Endothelial cell of umbilical vein (primary cell): ENCODE data around the gene DOCK1. TPM values are rescaled to one million over a fixed set of nuclear protein-coding genes. Genes with fewer than 3 reads are reported as not detected.

ENCODE experiments used
- BruUV-seq: library from RNA; stranded (reverse); fragments of 400-500 nt; replicated peaks from 2 replicates; lab custom pipeline; 2021; lab: Mats Ljungman, UMichigan
- CTCF ChIA-PET: fragments of 300-600, 350-600 bp; sonication (Branson Sonifier 250); formaldehyde crosslinking; loops from one replicate; lab custom pipeline; 2021; ENCODE audit warnings: antibody characterized with exemption, inconsistent platforms; lab: Charles Lee
- POLR2A ChIA-PET: fragments of 300-600, 350-600 bp; sonication (Branson Sonifier 250); formaldehyde crosslinking; loops from one replicate; lab custom pipeline; 2021; ENCODE audit warnings: antibody characterized with exemption, inconsistent platforms; lab: Charles Lee
- DNase-seq: peaks from one replicate; pipeline ENCODE4 v3.0.0-alpha.2; 2011; ENCODE audit warnings: low read depth, low spot score
- FAIRE-seq: peaks from 2 replicates; lab custom pipeline; 2011; peaks lifted over from hg19 to GRCh38; lab: Jason Lieb, UNC
- H2AFZ ChIP-seq: 2 replicates; pipeline ENCODE4 v1.6.0; 2012; ENCODE audit warnings: low read depth, low read length, control low read depth, inconsistent platforms
- H3K27ac ChIP-seq: 2 replicates; pipeline ENCODE4 v1.5.1; 2011; ENCODE audit warnings: low read depth, mild to moderate bottlenecking, control low read depth, low read length, moderate library complexity; ENCODE audit not compliant: insufficient read depth
- H3K27me3 ChIP-seq, 2 experiments: 2 replicates each; pipeline versions ENCODE4 v1.6.0 to v1.6.1; 2011; ENCODE audit warnings: low read length in 2 of 2, mixed read lengths in 1 of 2; ENCODE audit not compliant: control insufficient read depth in 2 of 2, insufficient read depth in 2 of 2
- H3K36me3 ChIP-seq, 2 experiments: 2 replicates in 1 of 2; 3 replicates in 1 of 2; pipeline ENCODE4 v1.5.1; 2011; ENCODE audit warnings: low read length in 2 of 2, mild to moderate bottlenecking in 1 of 2, moderate library complexity in 1 of 2; ENCODE audit not compliant: control insufficient read depth in 2 of 2, insufficient read depth in 2 of 2; ENCODE audit errors: extremely low read depth in 1 of 2
- H3K4me1 ChIP-seq: 3 replicates; pipeline ENCODE4 v1.5.1; 2011; ENCODE audit warnings: mild to moderate bottlenecking, low read length; ENCODE audit not compliant: control insufficient read depth, insufficient read depth; ENCODE audit errors: extremely low read depth
- H3K4me2 ChIP-seq: 2 replicates; pipeline ENCODE4 v1.6.1; 2011; ENCODE audit warnings: low read length, control low read depth, mixed read lengths; ENCODE audit not compliant: insufficient read depth
- H3K4me3 ChIP-seq, 3 experiments: fragments of 200-600 bp in 1 of 3; sonication (generic), shearing (Covaris generic) in 1 of 3; replicated peaks in 1 of 3; 2 replicates each; pipeline ENCODE4 v1.5.1; 2011 to 2016; ENCODE audit warnings: control low read depth in 3 of 3, low read length in 3 of 3, mild to moderate bottlenecking in 2 of 3, inconsistent platforms in 1 of 3, low read depth in 1 of 3, moderate library complexity in 1 of 3; ENCODE audit not compliant: insufficient read depth in 1 of 3
- H3K79me2 ChIP-seq: 2 replicates; pipeline ENCODE4 v1.6.0; 2012; ENCODE audit warnings: low read length, inconsistent platforms; ENCODE audit not compliant: control insufficient read depth, insufficient read depth
- H3K9ac ChIP-seq: replicated peaks from 2 replicates; pipeline ENCODE3; 2011; ENCODE audit warnings: low read length, control low read depth; ENCODE audit not compliant: insufficient read depth; ENCODE audit errors: extremely low read depth
- H3K9me1 ChIP-seq: replicated peaks from 3 replicates; pipeline ENCODE4 v1.6.0; 2011; ENCODE audit warnings: mild to moderate bottlenecking, low read length; ENCODE audit not compliant: control insufficient read depth, insufficient read depth; ENCODE audit errors: extremely low read depth
- H3K9me3 ChIP-seq: replicated peaks from 2 replicates; pipeline ENCODE4 v1.5.1; 2012; ENCODE audit warnings: low read length, inconsistent platforms; ENCODE audit not compliant: control insufficient read depth, insufficient read depth
- H4K20me1 ChIP-seq: replicated peaks from 2 replicates; pipeline ENCODE3; 2011; ENCODE audit warnings: mild to moderate bottlenecking, low read length; ENCODE audit not compliant: control insufficient read depth, insufficient read depth; ENCODE audit errors: extremely low read depth
- EZH2 ChIP-seq: IDR thresholded peaks from 2 replicates; pipeline ENCODE4 v1.6.1; 2012; ENCODE audit warnings: borderline replicate concordance, low read depth, mild to moderate bottlenecking, moderate library complexity, low read length, inconsistent platforms; ENCODE audit not compliant: severe bottlenecking
- FOS ChIP-seq: IDR thresholded peaks from 2 replicates; pipeline ENCODE4 v1.6.1; 2011; ENCODE audit warnings: mild to moderate bottlenecking, low read length, moderate library complexity, borderline replicate concordance; ENCODE audit not compliant: insufficient read depth
- GATA2 ChIP-seq: IDR thresholded peaks from 2 replicates; pipeline ENCODE4 v1.7.0; 2011; ENCODE audit warnings: low read depth, mild to moderate bottlenecking, moderate library complexity, mixed read lengths, low read length; ENCODE audit not compliant: insufficient read length, insufficient read depth
- JUN ChIP-seq: IDR thresholded peaks from 2 replicates; pipeline ENCODE4 v1.6.1; 2011; ENCODE audit warnings: borderline replicate concordance, low read depth; ENCODE audit not compliant: insufficient read length, insufficient read depth
- MYC ChIP-seq: IDR thresholded peaks from one replicate; pipeline ENCODE4 v1.6.1; 2011; ENCODE audit warnings: mild to moderate bottlenecking, low read depth, low read length
- POLR2A ChIP-seq: IDR thresholded peaks from 2 replicates; pipeline ENCODE4 v1.6.1; 2012; ENCODE audit warnings: low read depth, mild to moderate bottlenecking, control low read depth, low read length
- POLR2AphosphoS5 ChIP-seq: IDR thresholded peaks from 2 replicates; pipeline ENCODE4 v1.6.1; 2012; ENCODE audit warnings: low read depth, mild to moderate bottlenecking, control low read depth, low read length, moderate library complexity; ENCODE audit not compliant: insufficient read depth
- dilution Hi-C: fragments of 300-500 bp; cut with MboI; formaldehyde crosslinking; loops from one replicate; pipeline ENCODE4 v1.15.0; 2019; ENCODE audit warnings: low sequenced_read_pairs; ENCODE audit not compliant: extremely low pct_ligation_motif_present
- intact Hi-C: fragments of 100-400 bp; cut with micrococcal nuclease; formaldehyde crosslinking; loops from one replicate; pipeline ENCODE4 v1.10.0; 2022
- polyA plus RNA-seq, 4 experiments: library from polyadenylated mRNA; depleted of rRNA in 3 of 4; stranded (reverse) in 3 of 4; unstranded in 1 of 4; fragments of >200 nt; gene quantifications; 2 replicates each; pipeline versions ENCODE4 v1.2.1 to v1.2.3, GENCODE V29; 2011 to 2012; ENCODE audit warnings: missing spikeins in 1 of 4
- total RNA-seq: library from RNA; stranded (reverse); gene quantifications from 2 replicates; pipeline ENCODE4 v1.2.3, GENCODE V29; 2021
- TF ChIP-seq, protein P1 (sequence below): IDR thresholded peaks from 2 replicates; pipeline ENCODE4 v1.6.1; 2011; ENCODE audit not compliant: insufficient read depth, insufficient read length
- TF ChIP-seq, protein P2 (sequence below), 2 donors: IDR thresholded peaks; 1 replicate in 1 of 2; 2 replicates in 1 of 2; pipeline ENCODE4 v1.5.1; 2011; ENCODE audit warnings: low read length in 2 of 2, mild to moderate bottlenecking in 2 of 2, moderate library complexity in 2 of 2, control low read depth in 1 of 2, inconsistent platforms in 1 of 2, low read depth in 1 of 2; ENCODE audit not compliant: insufficient read depth in 1 of 2; ENCODE audit errors: extremely low read depth in 1 of 2

Gene DOCK1
- total and polyA plus RNA-seq, 2 donors (not counting 3 experiments of a cell fraction or from before 2014, with no cell fraction given) = 22.5 to 83.1 TPM

DNA sequence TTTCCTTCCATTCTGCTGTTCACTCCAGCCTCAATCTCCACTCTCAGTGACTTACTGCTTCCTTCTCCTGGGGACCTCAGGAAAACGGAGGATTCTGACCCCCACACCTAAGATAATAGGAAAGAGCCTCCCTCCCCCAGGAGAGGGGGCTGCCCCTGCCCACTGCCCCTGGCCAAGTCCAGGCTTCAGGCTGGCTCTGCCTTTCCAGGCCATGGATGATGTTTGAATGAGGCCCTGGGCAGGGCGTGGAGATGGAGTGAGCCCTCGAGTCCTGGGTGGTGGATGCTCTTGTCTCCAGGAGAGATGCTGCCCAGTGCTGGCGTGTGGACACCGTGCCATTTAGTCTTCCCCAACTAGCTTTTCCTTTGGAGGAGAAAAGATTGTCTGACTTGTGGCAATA is 184.2 kb downstream of the DOCK1 start:
- no TSS peak for BruUV-seq
- intact Hi-C loops = loop anchor here (10.0 kb wide), 1 partner anchor 185 kb away; the partner anchor contains the start of gene DOCK1
- no peaks in the 10 kb centered on the region for H3K79me2 ChIP-seq
- no peak overlapping the region for H2AFZ ChIP-seq
- TF ChIP-seq FOS = no peak
- TF ChIP-seq MYC = no peak
- no peak for TF ChIP-seq GATA2
- no peak for TF ChIP-seq POLR2AphosphoS5
- TF ChIP-seq, protein P1, sequence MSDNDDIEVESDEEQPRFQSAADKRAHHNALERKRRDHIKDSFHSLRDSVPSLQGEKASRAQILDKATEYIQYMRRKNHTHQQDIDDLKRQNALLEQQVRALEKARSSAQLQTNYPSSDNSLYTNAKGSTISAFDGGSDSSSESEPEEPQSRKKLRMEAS = no peak
- TF ChIP-seq EZH2 = no peak
- TF ChIP-seq, protein P2, sequence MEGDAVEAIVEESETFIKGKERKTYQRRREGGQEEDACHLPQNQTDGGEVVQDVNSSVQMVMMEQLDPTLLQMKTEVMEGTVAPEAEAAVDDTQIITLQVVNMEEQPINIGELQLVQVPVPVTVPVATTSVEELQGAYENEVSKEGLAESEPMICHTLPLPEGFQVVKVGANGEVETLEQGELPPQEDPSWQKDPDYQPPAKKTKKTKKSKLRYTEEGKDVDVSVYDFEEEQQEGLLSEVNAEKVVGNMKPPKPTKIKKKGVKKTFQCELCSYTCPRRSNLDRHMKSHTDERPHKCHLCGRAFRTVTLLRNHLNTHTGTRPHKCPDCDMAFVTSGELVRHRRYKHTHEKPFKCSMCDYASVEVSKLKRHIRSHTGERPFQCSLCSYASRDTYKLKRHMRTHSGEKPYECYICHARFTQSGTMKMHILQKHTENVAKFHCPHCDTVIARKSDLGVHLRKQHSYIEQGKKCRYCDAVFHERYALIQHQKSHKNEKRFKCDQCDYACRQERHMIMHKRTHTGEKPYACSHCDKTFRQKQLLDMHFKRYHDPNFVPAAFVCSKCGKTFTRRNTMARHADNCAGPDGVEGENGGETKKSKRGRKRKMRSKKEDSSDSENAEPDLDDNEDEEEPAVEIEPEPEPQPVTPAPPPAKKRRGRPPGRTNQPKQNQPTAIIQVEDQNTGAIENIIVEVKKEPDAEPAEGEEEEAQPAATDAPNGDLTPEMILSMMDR (IDR thresholded peaks at IDR 0.05; ENCODE audit: extremely low read depth in 1 of 2, insufficient read depth in 1 of 2, low read depth in 1 of 2, low read length in 2 of 2) = no peak
- TF ChIP-seq POLR2A = no peak
- no peak for TF ChIP-seq JUN
- no peak for DNase-seq
- no peak for FAIRE-seq
- H4K20me1 ChIP-seq = no peaks in the 10 kb centered on the region
- no peak overlapping the region for H3K9ac ChIP-seq
- no peaks in the 10 kb centered on the region for H3K9me3 ChIP-seq
- no peaks in the 10 kb centered on the region for H3K4me1 ChIP-seq
- no peaks in the 10 kb centered on the region for H3K9me1 ChIP-seq
- CTCF ChIA-PET = no interaction called here
- no peak overlapping the region for H3K4me2 ChIP-seq
- H3K27ac ChIP-seq = no peak overlapping the region
- dilution Hi-C loops = no loop called here
- peaks cover 2 to 4% of the 10 kb centered on the region in 2 experiments for H3K36me3 ChIP-seq
- H3K27me3 ChIP-seq = no peaks in the 10 kb centered on the region
- POLR2A ChIA-PET = no interaction called here
- no peak overlapping the region for H3K4me3 ChIP-seq
